ENCODE results near the gene LPXN. TPM values are rescaled to one million over a fixed set of nuclear protein-coding genes. Genes with fewer than 3 reads are reported as not detected.

Gene LPXN
- 100 to 1,000 TPM in 4 of 6 experiments, 10 to 100 TPM in 2; 51.0 to 154 (median 119) TPM for total RNA-seq (2021; fragmentation: NEBNext Ultra II Directional; extraction: Animal tissue kit (Norgen Biotek cat#: 25700))
- long read RNA-seq, transcript LPXN-201 (9 exons, 1,833 nt) = major isoform, 55 of 71 reads
- long read RNA-seq, partial matches to known transcripts = 5 of 71 reads
- long read RNA-seq, other reads (novel, unspliced or antisense) = 10 of 71 reads

DNA sequence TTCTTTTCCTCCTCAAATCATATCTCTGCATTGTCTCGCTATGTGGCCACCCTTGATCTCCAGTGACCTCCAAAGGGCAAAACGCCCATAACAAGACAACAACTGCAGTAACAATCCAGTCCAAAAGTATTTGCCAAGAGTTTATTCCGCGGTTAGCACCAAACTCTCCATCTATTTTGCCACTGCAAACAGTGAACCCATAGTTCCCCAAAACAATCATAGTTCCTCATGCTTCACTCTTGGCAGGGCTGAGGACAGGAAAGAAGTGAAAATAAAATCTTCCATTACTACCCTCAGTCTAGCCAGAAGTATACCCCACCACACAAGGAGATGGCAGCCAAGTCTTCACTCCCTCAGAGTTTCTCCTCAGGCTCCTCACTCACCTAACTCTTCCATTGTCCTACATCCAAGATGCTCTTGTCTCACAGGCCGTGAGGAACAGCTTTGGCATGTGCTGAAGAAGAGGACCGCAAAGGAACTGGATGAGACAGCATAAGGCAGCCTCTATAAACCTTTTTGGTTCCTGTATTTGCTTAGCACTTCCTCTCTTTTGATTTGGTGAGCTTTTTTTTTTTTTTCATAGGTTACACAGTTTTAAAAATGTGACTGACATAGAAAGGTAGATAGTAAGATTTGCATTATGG lies at the start of gene LPXN:
Gene LPXN (minus strand): TSS at position 480 of the 644 bp plus-strand sequence. CDS start 84 bp downstream, at position 396.
- TF ChIP-seq, protein P1, sequence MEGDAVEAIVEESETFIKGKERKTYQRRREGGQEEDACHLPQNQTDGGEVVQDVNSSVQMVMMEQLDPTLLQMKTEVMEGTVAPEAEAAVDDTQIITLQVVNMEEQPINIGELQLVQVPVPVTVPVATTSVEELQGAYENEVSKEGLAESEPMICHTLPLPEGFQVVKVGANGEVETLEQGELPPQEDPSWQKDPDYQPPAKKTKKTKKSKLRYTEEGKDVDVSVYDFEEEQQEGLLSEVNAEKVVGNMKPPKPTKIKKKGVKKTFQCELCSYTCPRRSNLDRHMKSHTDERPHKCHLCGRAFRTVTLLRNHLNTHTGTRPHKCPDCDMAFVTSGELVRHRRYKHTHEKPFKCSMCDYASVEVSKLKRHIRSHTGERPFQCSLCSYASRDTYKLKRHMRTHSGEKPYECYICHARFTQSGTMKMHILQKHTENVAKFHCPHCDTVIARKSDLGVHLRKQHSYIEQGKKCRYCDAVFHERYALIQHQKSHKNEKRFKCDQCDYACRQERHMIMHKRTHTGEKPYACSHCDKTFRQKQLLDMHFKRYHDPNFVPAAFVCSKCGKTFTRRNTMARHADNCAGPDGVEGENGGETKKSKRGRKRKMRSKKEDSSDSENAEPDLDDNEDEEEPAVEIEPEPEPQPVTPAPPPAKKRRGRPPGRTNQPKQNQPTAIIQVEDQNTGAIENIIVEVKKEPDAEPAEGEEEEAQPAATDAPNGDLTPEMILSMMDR (IDR thresholded peaks at IDR 0.05) = peak; percentile 16; the same call in 1 of the 2 replicates
- Mint-ChIP-seq H3K9me3 (no peaks in the 10 kb centered on the region), H3K27me3 (ENCODE audit: insufficient read depth) (no peaks in the 10 kb centered on the region), H3K27ac (peak within 1 kb of the TSS; percentile 100), H3K4me1 (ENCODE audit: low read depth) (peaks cover 63% of the 10 kb centered on the region), H3K4me3 (peak within 1 kb of the TSS; percentile 98), H3K36me3 (ENCODE audit: low read depth) (peaks cover 16% of the 10 kb centered on the region)
- peak; percentile 84 for DNase-seq

GRCh38 chr11:58625086-58625485 lies 49.4 kb upstream of the LPXN start:
- H3K9me3 Mint-ChIP-seq = no peaks in the 10 kb centered on the region; the same call in 1 of the 2 replicates
- peak overlapping the region; percentile 96 for H3K27ac Mint-ChIP-seq
- H3K4me1 Mint-ChIP-seq (ENCODE audit: low read depth) = peaks cover 92% of the 10 kb centered on the region
- H3K36me3 Mint-ChIP-seq (ENCODE audit: low read depth) = peaks cover 44% of the 10 kb centered on the region
- DNase-seq = no peak
- no peaks in the 10 kb centered on the region for H3K27me3 Mint-ChIP-seq (ENCODE audit: insufficient read depth)
- TF ChIP-seq, protein P1 (IDR thresholded peaks at IDR 0.05) = no peak
- no peak overlapping the region for H3K4me3 Mint-ChIP-seq

DNA sequence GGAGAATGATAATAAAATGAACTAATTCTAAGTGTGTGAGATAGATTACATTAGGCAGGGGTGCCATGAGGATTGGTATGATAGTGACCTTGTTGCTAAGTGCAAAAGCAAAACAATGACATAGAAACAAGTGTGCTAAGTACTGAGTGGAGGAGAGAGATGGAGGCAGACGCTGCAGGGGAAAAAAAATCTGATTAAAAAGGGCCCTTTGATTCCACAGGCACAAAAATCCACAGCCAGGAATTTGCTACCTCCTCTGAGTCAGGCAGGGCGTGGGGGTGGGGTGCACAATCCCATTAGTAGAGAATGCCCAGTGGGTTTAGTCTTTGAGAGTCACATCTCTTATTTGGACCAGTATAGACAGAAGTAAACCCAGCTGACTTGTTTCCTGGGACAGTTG lies 46.7 kb upstream of the LPXN start, which contains the start of gene CNTF:
Gene CNTF (plus strand): TSS at position 322 of the 400 bp plus-strand sequence. CDS start 88 bp downstream, outside the sequence.
- Mint-ChIP-seq H3K27ac (peak within 1 kb of the TSS; percentile 70), H3K9me3 (no peaks in the 10 kb centered on the region; the same call in 1 of the 2 replicates), H3K27me3 (ENCODE audit: insufficient read depth) (no peaks in the 10 kb centered on the region), H3K4me1 (ENCODE audit: low read depth) (peaks cover 74% of the 10 kb centered on the region), H3K36me3 (ENCODE audit: low read depth) (peaks cover 57% of the 10 kb centered on the region), H3K4me3 (peak within 1 kb of the TSS; percentile 4)
- DNase-seq = peak; percentile 29
- TF ChIP-seq, protein P1 (IDR thresholded peaks at IDR 0.05) = no peak

- Mint-ChIP-seq H3K27ac (peak overlapping the region; percentile 70), H3K27me3 (ENCODE audit: insufficient read depth) (no peaks in the 10 kb centered on the region), H3K4me1 (ENCODE audit: low read depth) (peaks cover 74% of the 10 kb centered on the region), H3K9me3 (no peaks in the 10 kb centered on the region; the same call in 1 of the 2 replicates), H3K36me3 (ENCODE audit: low read depth) (peaks cover 61% of the 10 kb centered on the region), H3K4me3 (0 out of 2 replicates have a peak overlapping the region, but pooled peaks have one; percentile 4)
- DNase-seq = no peak
- TF ChIP-seq, protein P1 (IDR thresholded peaks at IDR 0.05) = no peak
Observed at GRCh38 chr11:58621586-58622262, 46.1 kb upstream of the LPXN start.

- Mint-ChIP-seq H3K36me3 (ENCODE audit: low read depth) (peaks cover 53% of the 10 kb centered on the region), H3K9me3 (no peaks in the 10 kb centered on the region), H3K27ac (peak overlapping the region; percentile 1; the same call in 1 of the 2 replicates), H3K4me1 (ENCODE audit: low read depth) (peaks cover 51% of the 10 kb centered on the region), H3K4me3 (no peak overlapping the region), H3K27me3 (ENCODE audit: insufficient read depth) (no peaks in the 10 kb centered on the region)
- DNase-seq = no peak
- TF ChIP-seq, protein P1 (IDR thresholded peaks at IDR 0.05) = no peak; the same call in 1 of the 2 replicates
Observed at GRCh38 chr11:58617976-58618557, 42.4 kb upstream of the LPXN start.

Data from HFFc6 (cell line).